RWPE1 (cell line): ENCODE measurements around the gene HACE1.

ENCODE experiments used
- CTCF ChIA-PET: fragments of 350-600 bp; sonication (Branson Sonifier 250); formaldehyde crosslinking; extraction: SDS; loops from one replicate; lab custom pipeline; 2021; lab: Yijun Ruan, JAX
- POLR2A ChIA-PET: fragments of 400-600 bp; formaldehyde crosslinking; extraction: SDS; loops from one replicate; lab custom pipeline; 2020; ENCODE audit warnings: antibody characterized with exemption; ENCODE audit not compliant: low non-redundant PET; lab: Yijun Ruan, JAX
- DNase-seq: peaks from one replicate; pipeline ENCODE4 v3.0.0; 2012; ENCODE audit warnings: low spot score
- H3K27ac ChIP-seq: fragments of 450-650 bp; 2 replicates; pipeline ENCODE4 v1.5.1; 2017
- CTCF ChIP-seq: fragments of 450-650 bp; conservative IDR thresholded peaks from 2 replicates; pipeline ENCODE4 v1.5.1; 2017; ENCODE audit warnings: low read depth, mild to moderate bottlenecking

HACE1 gene

GRCh38 chr6:104784884-104785283 lies 74.8 kb downstream of the HACE1 start:
- no peak overlapping the region for H3K27ac ChIP-seq
- ChIA-PET CTCF (no interaction called here), POLR2A (no interaction called here)
- no peak for DNase-seq
- TF ChIP-seq CTCF = no peak

GRCh38 chr6:104771258-104771832 lies 88.4 kb downstream of the HACE1 start:
- H3K27ac ChIP-seq = no peak overlapping the region
- peak; percentile 59 for TF ChIP-seq CTCF
- CTCF ChIA-PET = interaction anchor here (0.7 kb wide), 1 partner anchor 1697 kb away, joined by 5 read pairs; no protein-coding TSS in a partner anchor
- peak; percentile 16 for DNase-seq
- POLR2A ChIA-PET = no interaction called here

DNA sequence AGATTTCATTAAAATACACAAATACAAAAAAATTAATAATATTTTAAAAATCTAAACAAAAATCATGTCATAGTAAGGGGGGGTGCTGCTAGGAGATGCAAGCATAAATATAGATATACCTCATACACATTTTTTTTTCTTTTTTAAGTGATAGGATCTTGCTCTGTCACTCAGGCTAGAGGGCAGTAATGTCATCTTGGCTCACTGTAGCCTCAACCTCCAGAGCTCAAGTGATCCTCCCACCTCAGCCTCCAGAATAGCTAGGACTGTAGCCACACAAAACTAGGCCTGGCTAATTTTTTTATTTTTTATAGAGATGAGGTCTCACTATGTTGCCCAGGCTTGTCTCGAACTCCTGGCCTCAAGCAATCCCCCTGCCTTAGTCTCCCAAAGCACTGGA lies 90.8 kb downstream of the HACE1 start:
- no peak overlapping the region for H3K27ac ChIP-seq
- POLR2A ChIA-PET = no interaction called here
- TF ChIP-seq CTCF = no peak
- DNase-seq = no peak
- CTCF ChIA-PET = no interaction called here

- TF ChIP-seq CTCF = no peak
- H3K27ac ChIP-seq = no peak overlapping the region
- no peak for DNase-seq
- POLR2A ChIA-PET = no interaction called here
- CTCF ChIA-PET = no interaction called here
Measured at GRCh38 chr6:104766595-104766994, 93.1 kb downstream of the HACE1 start.

DNA sequence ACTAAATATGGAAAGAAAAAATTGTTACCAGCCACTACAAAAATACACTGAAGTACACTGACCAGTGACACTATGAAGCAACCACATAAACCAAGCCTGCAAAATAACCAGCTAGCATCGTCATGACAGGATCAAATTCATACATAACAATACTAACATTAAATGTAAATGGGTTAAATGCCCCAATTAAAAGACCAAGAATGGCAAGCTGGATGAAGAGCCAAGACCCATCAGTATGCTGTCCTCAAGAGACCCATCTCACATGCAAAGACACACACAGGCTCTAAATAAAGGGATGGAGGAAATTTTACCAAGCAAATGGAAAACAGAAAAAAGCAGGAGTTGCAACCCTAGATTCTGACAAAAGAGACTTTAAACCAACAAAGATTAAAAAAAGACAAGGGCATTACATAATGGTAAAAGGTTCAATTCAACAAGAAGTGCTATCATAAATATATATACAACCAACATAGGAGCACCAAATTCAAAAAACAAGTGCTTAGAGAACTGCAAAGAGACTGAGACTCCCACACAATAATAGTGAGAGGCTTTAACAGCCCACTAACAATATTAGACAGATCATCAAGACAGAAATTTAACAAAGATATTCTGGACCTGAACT lies 104.8 kb downstream of the HACE1 start:
- TF ChIP-seq CTCF = no peak
- DNase-seq = no peak
- CTCF ChIA-PET = interaction anchor here (0.6 kb wide), 1 partner anchor 201 kb away, joined by 3 read pairs; no protein-coding TSS in a partner anchor
- H3K27ac ChIP-seq = no peak overlapping the region
- POLR2A ChIA-PET = no interaction called here

GRCh38 chr6:104753251-104753650 lies 106.5 kb downstream of the HACE1 start:
- CTCF ChIA-PET = interaction anchor here (0.6 kb wide), 1 partner anchor 313 kb away, joined by 3 read pairs; no protein-coding TSS in a partner anchor
- POLR2A ChIA-PET = no interaction called here
- no peak overlapping the region for H3K27ac ChIP-seq
- TF ChIP-seq CTCF = no peak
- DNase-seq = no peak
